Breast epithelium (tissue), 3 donors: ENCODE results near the gene DNAI7.

Source experiments
- CTCF ChIP-seq, 3 donors: fragments of 450-650 bp; IDR thresholded peaks; one replicate each; pipeline ENCODE4 v1.5.1; 2016 to 2017; ENCODE audit warnings: antibody characterized with exemption in 3 of 3, mild to moderate bottlenecking in 3 of 3, moderate library complexity in 3 of 3
- POLR2A ChIP-seq: fragments of 450-650 bp; IDR thresholded peaks from one replicate; pipeline ENCODE4 v1.6.1; 2016; ENCODE audit warnings: antibody characterized with exemption, mild to moderate bottlenecking, moderate library complexity

GRCh38 chr12:25074954-25075353 lies 120.0 kb downstream of the DNAI7 start:
- TF ChIP-seq CTCF (IDR thresholded peaks at IDR 0.05) (no peak), POLR2A (no peak)
